ENCODE results near the gene TIMP2.

- TF ChIP-seq CTCF (IDR thresholded peaks at IDR 0.05) (no peak), POLR2AphosphoS5 (IDR thresholded peaks at IDR 0.05) (no peak), POLR2A (IDR thresholded peaks at IDR 0.05) (no peak)
Observed at GRCh38 chr17:78896834-78897663, 28.1 kb downstream of the TIMP2 start.

Measured in breast epithelium (tissue), 3 donors.